GM18873 (cell line): ENCODE results near the gene PPM1K.

Experiments used
- ATAC-seq: cut with Tn5 transposase; IDR thresholded peaks from one replicate; pipeline ENCODE4 v1.9.1; 2021; ENCODE audit warnings: mild to moderate bottlenecking, moderate library complexity, moderate number of reproducible peaks; ENCODE audit not compliant: unreplicated experiment, low FRiP score

Gene PPM1K

GRCh38 chr4:88223516-88223915, 60.8 kb downstream of the PPM1K start:
- no peak for ATAC-seq

- no peak for ATAC-seq
Observed at GRCh38 chr4:88219099-88219498, 65.3 kb downstream of the PPM1K start.

GRCh38 chr4:88217169-88217568, 67.2 kb downstream of the PPM1K start:
- ATAC-seq, result no peak

GRCh38 chr4:88216395-88216794, 68.0 kb downstream of the PPM1K start:
- no peak for ATAC-seq

- no peak for ATAC-seq
Observed at GRCh38 chr4:88215351-88215750, 69.0 kb downstream of the PPM1K start.

- no peak for ATAC-seq
Observed at GRCh38 chr4:88212253-88212561, 72.2 kb downstream of the PPM1K start.

- no peak for ATAC-seq
Observed at GRCh38 chr4:88211473-88212252, 72.7 kb downstream of the PPM1K start.

- no peak for ATAC-seq
Observed at GRCh38 chr4:88208156-88208555, 76.2 kb downstream of the PPM1K start.
